IPS-20b (cell line): ENCODE results near the gene CLIC4.

Experiments used
- H3K27ac ChIP-seq: one replicate; pipeline ENCODE4 v1.5.1; 2013; ENCODE audit warnings: low read length
- H3K27me3 ChIP-seq: 2 replicates; pipeline ENCODE4 v1.6.1; 2013; ENCODE audit warnings: mild to moderate bottlenecking, low read length, inconsistent platforms; ENCODE audit not compliant: insufficient read depth
- H3K36me3 ChIP-seq: 2 replicates; pipeline ENCODE4 v1.6.1; 2013; ENCODE audit warnings: low read depth, mild to moderate bottlenecking, inconsistent platforms, low read length, moderate library complexity; ENCODE audit not compliant: insufficient read depth
- H3K4me1 ChIP-seq: 2 replicates; pipeline ENCODE4 v1.6.1; 2013; ENCODE audit warnings: mild to moderate bottlenecking, control low read depth, inconsistent platforms, low read length, moderate library complexity; ENCODE audit not compliant: insufficient read depth
- H3K4me3 ChIP-seq: 2 replicates; pipeline ENCODE4 v1.5.1; 2013; ENCODE audit warnings: mild to moderate bottlenecking, low read length, inconsistent platforms
- H3K9ac ChIP-seq: 2 replicates; pipeline ENCODE4 v1.6.1; 2013; ENCODE audit warnings: low read depth, mild to moderate bottlenecking, inconsistent platforms, low read length, moderate library complexity
- H3K9me3 ChIP-seq: 2 replicates; pipeline ENCODE4 v1.6.1; 2013; ENCODE audit warnings: mild to moderate bottlenecking, low read depth, low read length, inconsistent platforms; ENCODE audit not compliant: insufficient read depth

Gene CLIC4

DNA sequence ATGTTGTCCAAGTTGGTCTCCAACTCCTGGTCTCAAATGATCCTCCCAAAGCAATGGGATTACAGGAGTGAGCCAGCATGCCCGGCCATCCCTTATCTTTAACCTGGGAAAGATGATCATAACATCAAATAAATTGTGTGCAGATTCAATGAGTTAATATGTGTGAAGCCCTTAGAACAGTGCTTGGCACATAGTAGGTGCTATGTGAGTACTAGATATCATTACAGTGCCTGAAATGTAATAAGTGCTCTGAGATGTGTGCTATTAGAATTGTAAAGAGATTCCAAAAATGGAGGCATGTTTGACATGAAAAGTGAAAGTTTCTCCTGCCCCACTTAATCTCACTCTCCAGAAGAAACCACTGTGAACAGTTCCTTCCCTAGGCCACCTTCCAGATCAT lies 113.0 kb downstream of the CLIC4 start:
- Histone ChIP-seq H3K27me3 (no peaks in the 10 kb centered on the region), H3K27ac (no peak overlapping the region), H3K9ac (no peak overlapping the region), H3K36me3 (no peaks in the 10 kb centered on the region), H3K9me3 (no peaks in the 10 kb centered on the region), H3K4me3 (no peak overlapping the region), H3K4me1 (no peaks in the 10 kb centered on the region)

DNA sequence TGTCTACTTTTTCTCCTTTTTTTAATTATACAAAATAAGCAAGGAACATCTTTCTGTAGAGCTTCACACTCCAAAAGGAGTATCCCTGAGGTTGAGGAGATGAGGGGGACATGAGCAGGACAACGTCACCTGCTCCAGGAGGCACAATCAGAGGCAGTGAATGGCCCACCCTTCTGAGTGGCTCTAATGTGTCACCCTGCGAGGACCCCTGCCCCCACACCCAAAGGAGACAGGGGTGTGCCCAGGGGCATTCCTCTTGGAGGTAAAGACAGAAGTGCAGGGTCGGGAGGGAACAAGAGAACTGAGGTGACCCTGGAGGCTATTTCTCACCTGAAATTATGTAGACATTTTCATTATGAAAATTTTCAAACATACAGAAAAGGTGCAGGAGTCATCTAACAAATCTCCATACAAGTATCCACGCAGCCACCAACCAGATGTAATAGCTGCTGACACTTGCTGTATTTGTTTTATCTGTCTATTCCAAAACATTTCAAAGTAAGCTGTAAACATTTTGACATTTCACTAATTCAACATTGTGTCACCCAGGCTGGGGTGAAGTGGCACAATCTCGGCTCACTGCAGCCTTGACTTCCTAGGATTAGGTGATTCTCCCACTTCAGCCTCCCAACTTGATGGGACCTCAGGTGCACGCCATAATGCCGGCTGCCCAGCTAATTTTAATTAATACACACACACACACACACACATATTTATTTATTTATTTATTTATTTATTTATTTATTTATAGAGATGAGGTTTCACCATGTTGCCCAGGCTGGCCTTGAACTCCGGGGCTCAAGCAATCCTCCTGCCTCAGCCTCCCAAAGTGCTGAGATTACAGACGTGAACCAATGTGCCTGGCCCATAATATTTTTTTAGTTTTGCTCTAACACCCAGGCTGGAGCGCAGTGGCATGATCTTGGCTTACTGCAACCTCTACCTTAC lies 114.1 kb downstream of the CLIC4 start:
- Histone ChIP-seq H3K9me3 (no peaks in the 10 kb centered on the region), H3K4me1 (peaks cover 2% of the 10 kb centered on the region; the same call in 1 of the 2 replicates), H3K27ac (no peak overlapping the region), H3K27me3 (no peaks in the 10 kb centered on the region), H3K36me3 (no peaks in the 10 kb centered on the region), H3K4me3 (no peak overlapping the region), H3K9ac (no peak overlapping the region)

DNA sequence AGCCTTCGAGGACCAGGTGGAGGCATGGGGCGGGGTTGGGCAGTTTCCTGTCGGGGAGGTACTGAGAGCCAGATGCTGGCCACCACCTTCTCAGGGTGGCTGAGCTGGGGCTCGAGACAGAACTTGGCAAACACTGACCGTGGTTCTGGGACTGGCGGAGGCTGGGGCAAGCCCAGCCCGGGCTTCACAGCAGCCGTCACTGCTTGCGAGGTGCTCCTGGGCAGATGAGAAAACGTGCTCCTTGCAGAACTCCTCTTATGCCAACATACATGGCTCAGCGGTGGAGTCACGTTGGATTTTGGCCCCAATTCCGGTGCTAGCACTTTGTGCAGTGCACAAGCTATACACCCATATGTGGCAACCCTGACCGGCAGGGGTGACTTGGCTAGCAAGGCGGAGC lies 115.6 kb downstream of the CLIC4 start:
- Histone ChIP-seq H3K9ac (no peak overlapping the region), H3K4me3 (no peak overlapping the region), H3K36me3 (no peaks in the 10 kb centered on the region), H3K27ac (no peak overlapping the region), H3K9me3 (no peaks in the 10 kb centered on the region), H3K27me3 (no peaks in the 10 kb centered on the region), H3K4me1 (peaks cover 3% of the 10 kb centered on the region)

- peaks cover 3% of the 10 kb centered on the region for H3K4me1 ChIP-seq
- no peak overlapping the region for H3K9ac ChIP-seq
- H3K27ac ChIP-seq = no peak overlapping the region
- H3K36me3 ChIP-seq = no peaks in the 10 kb centered on the region
- H3K9me3 ChIP-seq = no peaks in the 10 kb centered on the region
- H3K4me3 ChIP-seq = no peak overlapping the region
- H3K27me3 ChIP-seq = no peaks in the 10 kb centered on the region
Observed at GRCh38 chr1:24861821-24862727, 116.8 kb downstream of the CLIC4 start.

- Histone ChIP-seq H3K4me1 (peaks cover 3% of the 10 kb centered on the region), H3K9ac (no peak overlapping the region), H3K4me3 (no peak overlapping the region), H3K9me3 (no peaks in the 10 kb centered on the region), H3K27ac (no peak overlapping the region), H3K27me3 (no peaks in the 10 kb centered on the region), H3K36me3 (no peaks in the 10 kb centered on the region)
Observed at GRCh38 chr1:24862775-24863483, 117.7 kb downstream of the CLIC4 start.

GRCh38 chr1:24864370-24864777 lies 119.1 kb downstream of the CLIC4 start:
- H3K9ac ChIP-seq = no peak overlapping the region
- no peak overlapping the region for H3K4me3 ChIP-seq
- peaks cover 3% of the 10 kb centered on the region for H3K4me1 ChIP-seq
- no peak overlapping the region for H3K27ac ChIP-seq
- no peaks in the 10 kb centered on the region for H3K36me3 ChIP-seq
- H3K27me3 ChIP-seq = no peaks in the 10 kb centered on the region
- H3K9me3 ChIP-seq = no peaks in the 10 kb centered on the region

GRCh38 chr1:24865168-24865567 lies 119.9 kb downstream of the CLIC4 start:
- Histone ChIP-seq H3K4me1 (peaks cover 3% of the 10 kb centered on the region), H3K4me3 (no peak overlapping the region)

GRCh38 chr1:24865587-24865986 lies 120.3 kb downstream of the CLIC4 start:
- Histone ChIP-seq H3K9me3 (no peaks in the 10 kb centered on the region), H3K4me3 (no peak overlapping the region), H3K27ac (no peak overlapping the region), H3K4me1 (peaks cover 3% of the 10 kb centered on the region), H3K36me3 (no peaks in the 10 kb centered on the region), H3K27me3 (no peaks in the 10 kb centered on the region), H3K9ac (no peak overlapping the region)

More at GRCh38 chr1:24865168-24865567, 119.9 kb downstream of the CLIC4 start:
- H3K9ac ChIP-seq = no peak overlapping the region
- H3K27ac ChIP-seq = no peak overlapping the region
- H3K9me3 ChIP-seq = no peaks in the 10 kb centered on the region
- H3K36me3 ChIP-seq = no peaks in the 10 kb centered on the region
- no peaks in the 10 kb centered on the region for H3K27me3 ChIP-seq

DNA sequence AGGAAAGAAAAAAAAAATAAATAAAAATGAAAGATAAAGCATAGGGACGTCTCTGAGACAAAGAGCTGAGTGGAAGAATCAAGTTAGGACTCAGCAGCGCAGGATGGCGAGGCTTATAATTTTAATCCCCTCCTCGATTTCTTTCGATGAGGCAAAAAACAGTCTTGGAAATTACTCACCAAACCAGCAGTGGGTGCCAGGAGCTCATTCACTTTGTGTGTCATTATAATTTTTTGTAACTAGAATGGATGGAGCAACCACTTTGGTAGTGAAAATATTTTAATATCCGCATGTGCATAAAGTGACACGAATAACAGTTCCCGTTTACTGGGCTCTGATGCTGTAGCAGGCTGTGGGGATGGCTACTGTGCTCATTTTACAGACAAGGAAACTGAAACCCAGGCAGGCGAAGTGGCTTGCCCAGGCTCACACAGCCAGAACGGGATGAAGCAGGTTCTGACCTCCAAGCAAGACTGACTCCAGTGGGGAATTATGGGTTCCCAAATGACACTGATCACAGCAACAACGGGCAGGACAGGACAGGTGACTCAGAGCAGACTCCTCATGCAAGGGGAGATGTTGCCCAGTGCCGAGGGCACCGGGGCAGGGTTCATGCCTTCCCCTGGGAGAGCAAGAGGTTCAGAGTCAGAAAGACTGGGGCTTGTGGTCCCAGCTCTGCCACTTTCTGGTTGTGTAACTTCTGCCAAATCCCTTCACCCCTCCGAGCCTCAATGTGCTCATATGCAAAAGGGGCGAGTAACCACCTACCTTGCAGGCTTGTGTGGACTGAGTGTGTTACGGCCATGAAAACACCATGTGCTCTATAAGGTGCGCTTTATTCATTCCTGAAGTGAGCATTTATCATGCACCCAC lies 121.2 kb downstream of the CLIC4 start:
- no peaks in the 10 kb centered on the region for H3K9me3 ChIP-seq
- no peak overlapping the region for H3K4me3 ChIP-seq
- peaks cover 3% of the 10 kb centered on the region for H3K4me1 ChIP-seq
- no peak overlapping the region for H3K9ac ChIP-seq
- no peak overlapping the region for H3K27ac ChIP-seq
- H3K27me3 ChIP-seq = no peaks in the 10 kb centered on the region
- H3K36me3 ChIP-seq = no peaks in the 10 kb centered on the region

- no peaks in the 10 kb centered on the region for H3K9me3 ChIP-seq
- H3K9ac ChIP-seq = no peak overlapping the region
- no peaks in the 10 kb centered on the region for H3K36me3 ChIP-seq
- no peak overlapping the region for H3K4me3 ChIP-seq
- no peaks in the 10 kb centered on the region for H3K27me3 ChIP-seq
- peaks cover 3% of the 10 kb centered on the region for H3K4me1 ChIP-seq
- no peak overlapping the region for H3K27ac ChIP-seq
Observed at GRCh38 chr1:24867084-24867870, 122.0 kb downstream of the CLIC4 start.
